BLaER1 treated with 17β-estradiol and CSF1 and Interleukin-3, amounts not matched to agents 10 nM and 100 nM (cell line): ENCODE measurements around the gene LDLR.
A peak's percentile ranks its signal among the peaks of the same experiment; 100 is the strongest.
"Not testable (repeated sequence)": the region's sequence is repeated elsewhere in the genome, so short reads cannot be mapped to it uniquely, and the experiment has no call there.

Experiments
- H3K27ac ChIP-seq, 11 experiments: shearing (Covaris generic); formaldehyde crosslinking; 2 replicates each; pipeline ENCODE4 v1.8.1; 2022
- H3K27me3 ChIP-seq, 11 experiments: shearing (Covaris generic); formaldehyde crosslinking; 2 replicates each; pipeline ENCODE4 v1.8.1; 2022
- H3K36me3 ChIP-seq, 11 experiments: shearing (Covaris generic); formaldehyde crosslinking; 2 replicates each; pipeline ENCODE4 v1.8.1; 2022
- H3K4me1 ChIP-seq, 10 experiments: shearing (Covaris generic); formaldehyde crosslinking; 2 replicates each; pipeline ENCODE4 v1.8.1; 2022
- H3K4me2 ChIP-seq, 11 experiments: shearing (Covaris generic); formaldehyde crosslinking; 2 replicates each; pipeline ENCODE4 v1.8.1; 2022
- H3K4me3 ChIP-seq, 10 experiments: shearing (Covaris generic); formaldehyde crosslinking; 2 replicates each; pipeline ENCODE4 v1.8.1; 2022
- H3K9ac ChIP-seq, 11 experiments: shearing (Covaris generic); formaldehyde crosslinking; 2 replicates each; pipeline ENCODE4 v1.8.1; 2022
- H3K9me3 ChIP-seq, 11 experiments: shearing (Covaris generic); formaldehyde crosslinking; replicated peaks in 1 of 11; 2 replicates each; pipeline ENCODE4 v1.8.1; 2022
- H4K20me1 ChIP-seq, 11 experiments: shearing (Covaris generic); formaldehyde crosslinking; 2 replicates each; pipeline ENCODE4 v1.8.1; 2022
- Cebpa-rat ChIP-seq, 11 experiments: shearing (Covaris generic); IDR thresholded peaks; 2 replicates each; pipeline ENCODE4 v1.8.1; 2022

LDLR gene

DNA sequence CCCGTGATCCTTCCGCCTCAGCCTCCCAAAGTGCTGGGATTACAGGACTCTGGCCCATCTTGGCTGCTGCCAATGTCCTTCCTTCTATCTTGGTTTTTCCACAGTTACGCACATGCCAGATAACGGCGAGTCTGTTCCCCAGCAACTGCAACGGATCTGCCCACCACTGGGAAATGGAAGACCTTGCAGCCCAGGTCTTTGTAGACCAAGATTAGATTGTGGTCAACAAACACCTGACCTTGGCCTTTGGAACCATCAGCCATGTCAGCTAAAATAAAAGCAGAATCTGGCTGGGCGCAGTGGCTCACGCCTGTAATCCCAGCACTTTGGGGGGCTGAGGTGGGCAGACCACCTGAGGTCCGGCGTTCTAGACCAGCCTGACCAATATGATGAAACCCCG lies 10.4 kb upstream of the LDLR start:
- peaks cover 0 to 20% (median 5%) of the 10 kb centered on the region in 11 experiments; a peak in 5 of 22 replicates for H3K9me3 ChIP-seq
- H3K4me2 ChIP-seq = no peak overlapping the region
- H4K20me1 ChIP-seq = no peaks in the 10 kb centered on the region
- H3K4me3 ChIP-seq = no peak overlapping the region
- TF ChIP-seq Cebpa-rat (IDR thresholded peaks at IDR 0.05) = no peak
- H3K27me3 ChIP-seq = no peaks in the 10 kb centered on the region
- H3K9ac ChIP-seq = no peak overlapping the region
- H3K27ac ChIP-seq = peak overlapping the region in 3 of 11 experiments; percentile 22 to 47 (median 23); a peak in 4 of 22 replicates
- peaks cover 17 to 58% (median 51%) of the 10 kb centered on the region in 10 experiments for H3K4me1 ChIP-seq
- H3K36me3 ChIP-seq = peaks cover 0 to 19% (median 0%) of the 10 kb centered on the region in 11 experiments; a peak in 3 of 22 replicates

DNA sequence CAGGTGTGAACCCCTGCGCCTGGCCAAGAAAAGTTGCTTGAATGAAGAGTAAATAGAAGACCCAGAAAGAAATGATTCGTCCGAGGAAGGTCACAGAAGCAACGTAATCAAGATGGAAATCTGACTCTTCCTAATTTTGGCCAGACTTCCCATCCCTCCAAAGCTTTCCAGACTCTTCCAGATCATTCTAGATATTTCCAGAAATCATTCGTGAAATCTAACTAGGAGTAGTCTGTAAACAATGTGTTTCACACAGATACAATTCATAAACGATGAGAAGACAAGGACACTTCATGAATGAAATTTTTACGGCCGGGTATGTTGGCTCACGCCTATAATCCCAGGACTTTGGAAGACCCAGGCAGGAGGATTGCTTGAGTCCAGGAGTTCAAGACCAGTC lies 9.3 kb upstream of the LDLR start:
- H3K9me3 ChIP-seq = peaks cover 0 to 20% (median 5%) of the 10 kb centered on the region in 11 experiments; a peak in 5 of 22 replicates
- H3K36me3 ChIP-seq = peaks cover 0 to 19% (median 0%) of the 10 kb centered on the region in 11 experiments; a peak in 3 of 22 replicates
- no peaks in the 10 kb centered on the region for H4K20me1 ChIP-seq

DNA sequence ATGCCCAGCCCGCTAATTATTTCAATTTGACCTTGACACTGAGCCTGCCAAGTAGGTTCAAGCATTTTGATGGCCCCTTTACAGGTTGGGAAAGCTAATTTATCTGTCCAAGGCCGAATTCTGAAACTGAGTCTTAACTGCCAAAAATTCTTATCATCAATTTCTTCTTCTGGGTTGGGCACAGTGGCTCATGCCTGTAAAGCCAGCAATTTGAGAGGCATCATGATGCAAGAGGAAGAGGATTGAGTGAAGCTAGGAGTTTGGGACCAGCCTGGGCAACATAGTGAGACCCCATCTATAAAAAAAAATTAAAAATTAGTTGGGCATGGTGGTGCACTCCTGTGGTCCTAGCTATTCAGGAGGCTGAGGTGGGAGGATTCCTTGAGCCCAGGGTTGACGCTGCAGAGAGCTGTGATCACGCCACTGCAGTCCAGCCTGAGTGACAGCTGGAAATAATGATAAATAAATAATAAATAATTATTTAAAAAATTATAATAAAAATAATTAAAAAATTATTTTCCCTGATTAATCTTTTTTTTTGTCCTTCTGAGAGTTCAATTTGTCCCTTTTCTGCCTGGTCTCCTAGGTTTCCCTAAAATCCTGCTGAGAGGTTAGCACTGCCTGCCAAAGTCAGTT lies 1.3 kb upstream of the LDLR start:
- Histone ChIP-seq H3K4me2 (peak overlapping the region; percentile 72 to 92 (median 83)), H3K9ac (peak overlapping the region; percentile 91 to 100 (median 97); a peak in 21 of 22 replicates)

More for the DNA sequence above, 9.3 kb upstream of the LDLR start:
- peak overlapping the region in 3 of 11 experiments; percentile 38 to 56 (median 48); a peak in 2 of 22 replicates for H3K27ac ChIP-seq
- no peaks in the 10 kb centered on the region for H3K27me3 ChIP-seq
- no peak overlapping the region for H3K9ac ChIP-seq
- peaks cover 17 to 60% (median 53%) of the 10 kb centered on the region in 10 experiments for H3K4me1 ChIP-seq
- no peak overlapping the region for H3K4me3 ChIP-seq
- no peak for TF ChIP-seq Cebpa-rat (IDR thresholded peaks at IDR 0.05)
- no peak overlapping the region for H3K4me2 ChIP-seq

DNA sequence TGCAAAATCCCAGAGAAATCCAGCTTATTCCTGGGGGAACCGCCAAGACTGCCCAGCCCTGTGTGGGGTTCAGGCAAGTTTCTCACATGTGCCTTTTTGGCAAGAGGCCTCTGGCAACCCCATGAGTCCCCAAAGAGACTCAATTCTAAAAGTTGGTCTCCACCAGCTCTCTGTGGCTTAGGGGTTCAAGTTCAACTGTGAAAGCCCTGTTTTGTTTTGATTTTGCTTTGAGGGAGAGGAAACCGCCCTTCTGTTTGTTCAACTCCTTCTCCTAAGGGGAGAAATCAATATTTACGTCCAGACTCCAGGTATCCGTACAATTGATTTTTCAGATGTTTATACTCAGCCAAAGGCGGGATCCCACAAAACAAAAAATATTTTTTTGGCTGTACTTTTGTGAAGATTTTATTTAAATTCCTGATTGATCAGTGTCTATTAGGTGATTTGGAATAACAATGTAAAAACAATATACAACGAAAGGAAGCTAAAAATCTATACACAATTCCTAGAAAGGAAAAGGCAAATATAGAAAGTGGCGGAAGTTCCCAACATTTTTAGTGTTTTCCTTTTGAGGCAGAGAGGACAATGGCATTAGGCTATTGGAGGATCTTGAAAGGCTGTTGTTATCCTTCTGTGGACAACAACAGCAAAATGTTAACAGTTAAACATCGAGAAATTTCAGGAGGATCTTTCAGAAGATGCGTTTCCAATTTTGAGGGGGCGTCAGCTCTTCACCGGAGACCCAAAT lies 583 bp upstream of the LDLR start:
- Histone ChIP-seq H3K4me3 (peak overlapping the region; percentile 69 to 98 (median 90)), H3K4me1 (peaks cover 62 to 77% (median 72%) of the 10 kb centered on the region in 10 experiments), H3K36me3 (peaks cover 0 to 33% (median 31%) of the 10 kb centered on the region in 11 experiments; a peak in 17 of 22 replicates), H3K9me3 (no peaks in the 10 kb centered on the region), H3K27ac (peak overlapping the region; percentile 70 to 100 (median 96); a peak in 21 of 22 replicates), H4K20me1 (peaks cover 0 to 33% (median 26%) of the 10 kb centered on the region in 11 experiments; a peak in 16 of 22 replicates), H3K27me3 (no peaks in the 10 kb centered on the region), H3K9ac (peak overlapping the region; percentile 91 to 100 (median 97); a peak in 21 of 22 replicates), H3K4me2 (peak overlapping the region; percentile 72 to 92 (median 83))
- no peak for TF ChIP-seq Cebpa-rat (IDR thresholded peaks at IDR 0.05)

More for the DNA sequence above, 1.3 kb upstream of the LDLR start:
- no peak for TF ChIP-seq Cebpa-rat (IDR thresholded peaks at IDR 0.05)
- peaks cover 57 to 72% (median 69%) of the 10 kb centered on the region in 10 experiments for H3K4me1 ChIP-seq
- peak overlapping the region in 10 of 11 experiments; percentile 93 to 100 (median 96); a peak in 20 of 22 replicates for H3K27ac ChIP-seq
- no peaks in the 10 kb centered on the region for H3K27me3 ChIP-seq
- peak overlapping the region in 4 of 10 experiments; percentile 81 to 98 (median 92); a peak in 4 of 20 replicates for H3K4me3 ChIP-seq
- no peaks in the 10 kb centered on the region for H3K9me3 ChIP-seq
- H3K36me3 ChIP-seq = peaks cover 0 to 26% (median 24%) of the 10 kb centered on the region in 11 experiments; a peak in 17 of 22 replicates
- peaks cover 0 to 26% (median 22%) of the 10 kb centered on the region in 11 experiments; a peak in 16 of 22 replicates for H4K20me1 ChIP-seq

DNA sequence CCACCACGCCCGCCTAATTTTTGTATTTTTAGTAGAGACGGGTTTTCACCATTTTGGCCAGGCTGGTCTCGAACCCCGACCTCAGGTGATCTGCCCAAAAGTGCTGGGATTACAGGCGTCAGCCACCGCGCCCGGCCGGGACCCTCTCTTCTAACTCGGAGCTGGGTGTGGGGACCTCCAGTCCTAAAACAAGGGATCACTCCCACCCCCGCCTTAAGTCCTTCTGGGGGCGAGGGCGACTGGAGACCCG lies 676 bp downstream of the LDLR start:
- peak overlapping the region; percentile 45 to 92 (median 83); a peak in 21 of 22 replicates for H3K4me2 ChIP-seq
- H3K9ac ChIP-seq = peak overlapping the region; percentile 91 to 100 (median 97)
- peaks cover 0 to 45% (median 39%) of the 10 kb centered on the region in 11 experiments; a peak in 16 of 22 replicates for H4K20me1 ChIP-seq
- peak overlapping the region; percentile 69 to 98 (median 90) for H3K4me3 ChIP-seq
- not testable (repeated sequence) for H3K27me3 ChIP-seq, H3K9me3 ChIP-seq
- peaks cover 0 to 45% (median 44%) of the 10 kb centered on the region in 11 experiments; a peak in 19 of 22 replicates for H3K36me3 ChIP-seq
- peak overlapping the region; percentile 89 to 100 (median 96) for H3K27ac ChIP-seq
- H3K4me1 ChIP-seq = peaks cover 62 to 77% (median 72%) of the 10 kb centered on the region in 10 experiments

DNA sequence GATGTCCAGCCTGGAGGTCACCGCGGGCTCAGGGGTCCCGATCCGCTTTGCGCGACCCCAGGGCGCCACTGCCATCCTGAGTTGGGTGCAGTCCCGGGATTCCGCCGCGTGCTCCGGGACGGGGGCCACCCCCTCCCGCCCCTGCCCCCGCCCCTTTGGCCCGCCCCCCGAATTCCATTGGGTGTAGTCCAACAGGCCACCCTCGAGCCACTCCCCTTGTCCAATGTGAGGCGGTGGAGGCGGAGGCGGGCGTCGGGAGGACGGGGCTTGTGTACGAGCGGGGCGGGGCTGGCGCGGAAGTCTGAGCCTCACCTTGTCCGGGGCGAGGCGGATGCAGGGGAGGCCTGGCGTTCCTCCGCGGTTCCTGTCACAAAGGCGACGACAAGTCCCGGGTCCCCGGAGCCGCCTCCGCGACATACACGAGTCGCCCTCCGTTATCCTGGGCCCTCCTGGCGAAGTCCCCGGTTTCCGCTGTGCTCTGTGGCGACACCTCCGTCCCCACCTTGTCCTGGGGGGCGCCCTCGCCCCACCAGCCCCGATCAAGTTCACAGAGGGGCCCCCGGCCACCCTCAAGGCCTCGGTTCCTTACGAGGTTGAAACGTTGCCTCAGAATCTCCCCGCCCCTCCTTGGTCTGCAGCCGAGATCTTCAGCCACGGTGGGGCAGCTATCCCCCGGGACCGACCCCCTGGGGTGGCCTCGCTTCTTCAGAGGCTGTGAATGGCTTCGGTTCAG lies 1.2 kb downstream of the LDLR start:
- Histone ChIP-seq H3K27ac (peak overlapping the region; percentile 93 to 100 (median 96)), H3K36me3 (peaks cover 0 to 50% (median 46%) of the 10 kb centered on the region in 11 experiments; a peak in 19 of 22 replicates), H3K4me2 (peak overlapping the region; percentile 89 to 98 (median 96)), H3K4me3 (peak overlapping the region; percentile 69 to 98 (median 90)), H3K4me1 (peaks cover 62 to 77% (median 72%) of the 10 kb centered on the region in 10 experiments), H3K9ac (peak overlapping the region; percentile 91 to 100 (median 97)), H4K20me1 (peaks cover 0 to 50% (median 41%) of the 10 kb centered on the region in 11 experiments; a peak in 16 of 22 replicates), H3K27me3 (no peaks in the 10 kb centered on the region), H3K9me3 (no peaks in the 10 kb centered on the region; a peak in 1 of 22 replicates)
- no peak for TF ChIP-seq Cebpa-rat (IDR thresholded peaks at IDR 0.05)

DNA sequence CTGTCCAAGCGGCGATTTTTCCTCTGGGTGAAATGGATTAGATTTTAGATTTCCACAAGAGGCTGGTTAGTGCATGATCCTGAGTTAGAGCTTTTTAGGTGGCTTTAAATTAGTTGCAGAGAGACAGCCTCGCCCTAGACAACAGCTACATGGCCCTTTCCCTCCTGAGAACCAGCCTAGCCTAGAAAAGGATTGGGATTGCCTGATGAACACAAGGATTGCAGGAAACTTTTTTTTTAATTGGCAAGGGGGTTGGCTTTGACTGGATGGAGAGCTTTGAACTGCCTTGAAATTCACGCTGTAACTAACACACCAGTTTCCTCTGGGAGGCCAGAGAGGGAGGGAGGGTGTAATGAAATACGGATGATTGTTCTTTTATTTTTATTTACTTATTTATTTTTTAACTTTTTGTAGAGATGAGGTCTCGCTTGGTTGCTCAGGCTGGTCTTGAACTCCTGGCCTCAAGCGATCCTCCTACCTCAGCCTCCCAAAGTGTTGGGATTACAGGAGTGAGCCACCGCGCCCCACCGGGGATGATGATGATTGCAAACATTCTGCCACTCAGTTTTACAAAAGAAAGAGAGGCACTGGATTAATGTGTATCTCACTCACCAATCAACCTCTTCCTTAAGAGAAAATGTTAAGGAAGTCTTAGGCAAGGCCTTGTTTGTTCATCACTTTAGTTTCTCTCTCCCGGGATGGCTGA lies 1.9 kb downstream of the LDLR start:
- Histone ChIP-seq H3K36me3 (peaks cover 0 to 57% (median 53%) of the 10 kb centered on the region in 11 experiments; a peak in 19 of 22 replicates), H3K27me3 (no peaks in the 10 kb centered on the region), H4K20me1 (peaks cover 0 to 57% (median 48%) of the 10 kb centered on the region in 11 experiments; a peak in 16 of 22 replicates), H3K27ac (peak overlapping the region; percentile 92 to 100 (median 96)), H3K9me3 (peaks cover 0 to 6% (median 0%) of the 10 kb centered on the region in 11 experiments; a peak in 6 of 22 replicates), H3K4me1 (peaks cover 68 to 77% (median 74%) of the 10 kb centered on the region in 10 experiments), H3K4me2 (peak overlapping the region; percentile 72 to 98 (median 96)), H3K4me3 (peak overlapping the region; percentile 69 to 98 (median 90)), H3K9ac (peak overlapping the region; percentile 91 to 100 (median 97))
- TF ChIP-seq Cebpa-rat (IDR thresholded peaks at IDR 0.05) = no peak
